Memory B cell (primary cell): ENCODE measurements around the gene SLC12A9.
A peak's percentile ranks its signal among the peaks of the same experiment; 100 is the strongest.
"Not testable (repeated sequence)": the region's sequence is repeated elsewhere in the genome, so short reads cannot be mapped to it uniquely, and the experiment has no call there.

Experiments
- ATAC-seq: fragments of 150-1000 bp; cut with Tn5 transposase; 2 replicates; pipeline ENCODE4 v1.10.0; 2021; ENCODE audit warnings: low read depth, mild to moderate bottlenecking, moderate library complexity
- DNase-seq, 2 donors: peaks; one replicate each; pipeline ENCODE4 v3.0.0; 2022; ENCODE audit warnings: low spot score in 2 of 2
- H3K27ac Mint-ChIP-seq: one replicate; pipeline ENCODE4 v1.8.0; 2022; ENCODE audit warnings: mild to moderate bottlenecking, moderate library complexity, mixed read lengths
- H3K27me3 Mint-ChIP-seq: one replicate; pipeline ENCODE4 v1.8.0; 2022; ENCODE audit warnings: mixed read lengths
- H3K36me3 Mint-ChIP-seq: one replicate; pipeline ENCODE4 v1.8.0; 2022; ENCODE audit warnings: mild to moderate bottlenecking, mixed read lengths
- H3K4me1 Mint-ChIP-seq: one replicate; pipeline ENCODE4 v1.8.0; 2022; ENCODE audit warnings: mixed read lengths
- H3K4me3 Mint-ChIP-seq: one replicate; pipeline ENCODE4 v1.8.0; 2022; ENCODE audit warnings: mild to moderate bottlenecking, moderate library complexity, mixed read lengths
- H3K9me3 Mint-ChIP-seq: one replicate; pipeline ENCODE4 v1.8.0; 2022; ENCODE audit warnings: mixed read lengths

Gene SLC12A9

GRCh38 chr7:100832281-100832633, 20.3 kb upstream of the SLC12A9 start:
- no peak overlapping the region for H3K4me3 Mint-ChIP-seq
- H3K27ac Mint-ChIP-seq = no peak overlapping the region
- no peaks in the 10 kb centered on the region for H3K9me3 Mint-ChIP-seq
- no peak for ATAC-seq
- H3K27me3 Mint-ChIP-seq = peaks cover 11% of the 10 kb centered on the region
- peaks cover 13% of the 10 kb centered on the region for H3K4me1 Mint-ChIP-seq
- DNase-seq = no peak
- peaks cover 2% of the 10 kb centered on the region for H3K36me3 Mint-ChIP-seq

GRCh38 chr7:100835903-100836811, 16.4 kb upstream of the SLC12A9 start:
- ATAC-seq (no peak), DNase-seq (no peak)
- Mint-ChIP-seq H3K4me1 (peaks cover 5% of the 10 kb centered on the region), H3K27ac (no peak overlapping the region), H3K9me3 (no peaks in the 10 kb centered on the region), H3K36me3 (peaks cover 2% of the 10 kb centered on the region), H3K27me3 (no peaks in the 10 kb centered on the region), H3K4me3 (peak overlapping the region; percentile 52)

- no peak for ATAC-seq
Observed at GRCh38 chr7:100836812-100837098, 15.8 kb upstream of the SLC12A9 start.

GRCh38 chr7:100837099-100837836, 15.2 kb upstream of the SLC12A9 start:
- peak overlapping the region; percentile 45 for H3K27ac Mint-ChIP-seq
- H3K27me3 Mint-ChIP-seq = no peaks in the 10 kb centered on the region
- H3K36me3 Mint-ChIP-seq = peaks cover 2% of the 10 kb centered on the region
- ATAC-seq = peak; percentile 100
- peak; percentile 48 to 53 for DNase-seq
- no peaks in the 10 kb centered on the region for H3K9me3 Mint-ChIP-seq
- H3K4me1 Mint-ChIP-seq = peaks cover 5% of the 10 kb centered on the region
- peak overlapping the region; percentile 83 for H3K4me3 Mint-ChIP-seq

More at GRCh38 chr7:100836812-100837098, 15.8 kb upstream of the SLC12A9 start:
- Mint-ChIP-seq H3K4me3 (peak overlapping the region; percentile 83), H3K4me1 (peaks cover 5% of the 10 kb centered on the region), H3K27me3 (no peaks in the 10 kb centered on the region), H3K36me3 (peaks cover 2% of the 10 kb centered on the region), H3K9me3 (no peaks in the 10 kb centered on the region), H3K27ac (no peak overlapping the region)
- DNase-seq = no peak

GRCh38 chr7:100839361-100839760, 13.2 kb upstream of the SLC12A9 start:
- H3K27ac Mint-ChIP-seq = no peak overlapping the region
- no peaks in the 10 kb centered on the region for H3K9me3 Mint-ChIP-seq
- no peak overlapping the region for H3K4me3 Mint-ChIP-seq
- H3K36me3 Mint-ChIP-seq = peaks cover 2% of the 10 kb centered on the region
- DNase-seq (no peak), ATAC-seq (no peak)
- H3K27me3 Mint-ChIP-seq = no peaks in the 10 kb centered on the region
- peaks cover 5% of the 10 kb centered on the region for H3K4me1 Mint-ChIP-seq

GRCh38 chr7:100840470-100841100, 11.9 kb upstream of the SLC12A9 start:
- no peak overlapping the region for H3K27ac Mint-ChIP-seq
- no peak overlapping the region for H3K4me3 Mint-ChIP-seq
- no peak for DNase-seq
- peaks cover 4% of the 10 kb centered on the region for H3K4me1 Mint-ChIP-seq
- no peaks in the 10 kb centered on the region for H3K27me3 Mint-ChIP-seq
- no peaks in the 10 kb centered on the region for H3K9me3 Mint-ChIP-seq
- ATAC-seq = no peak
- H3K36me3 Mint-ChIP-seq = peaks cover 1% of the 10 kb centered on the region

GRCh38 chr7:100847360-100847759, 5.2 kb upstream of the SLC12A9 start:
- Mint-ChIP-seq H3K27ac (no peak overlapping the region), H3K4me3 (no peak overlapping the region), H3K36me3 (no peaks in the 10 kb centered on the region), H3K9me3 (no peaks in the 10 kb centered on the region), H3K4me1 (peaks cover 3% of the 10 kb centered on the region), H3K27me3 (no peaks in the 10 kb centered on the region)
- no peak for ATAC-seq
- no peak for DNase-seq

GRCh38 chr7:100854146-100854895, 1.8 kb downstream of the SLC12A9 start:
- H3K36me3 Mint-ChIP-seq = peaks cover 11% of the 10 kb centered on the region
- H3K27ac Mint-ChIP-seq = no peak overlapping the region
- no peaks in the 10 kb centered on the region for H3K27me3 Mint-ChIP-seq
- H3K4me1 Mint-ChIP-seq = peaks cover 16% of the 10 kb centered on the region
- peak overlapping the region; percentile 17 for H3K4me3 Mint-ChIP-seq
- H3K9me3 Mint-ChIP-seq = no peaks in the 10 kb centered on the region
- DNase-seq = no peak
- no peak for ATAC-seq

- not testable (repeated sequence) for H3K9me3 Mint-ChIP-seq, H3K27ac Mint-ChIP-seq, H3K4me3 Mint-ChIP-seq, ATAC-seq, DNase-seq, H3K27me3 Mint-ChIP-seq
- Mint-ChIP-seq H3K4me1 (peaks cover 18% of the 10 kb centered on the region), H3K36me3 (peaks cover 15% of the 10 kb centered on the region)
Observed at GRCh38 chr7:100854899-100855298, 2.4 kb downstream of the SLC12A9 start.

GRCh38 chr7:100855515-100855914, 3.0 kb downstream of the SLC12A9 start:
- Mint-ChIP-seq H3K27ac (no peak overlapping the region), H3K36me3 (peaks cover 19% of the 10 kb centered on the region), H3K4me1 (peaks cover 18% of the 10 kb centered on the region), H3K27me3 (no peaks in the 10 kb centered on the region), H3K4me3 (no peak overlapping the region), H3K9me3 (no peaks in the 10 kb centered on the region)
- DNase-seq (no peak), ATAC-seq (no peak)

- Mint-ChIP-seq H3K4me3 (no peak overlapping the region), H3K27me3 (no peaks in the 10 kb centered on the region), H3K4me1 (peaks cover 18% of the 10 kb centered on the region), H3K36me3 (peaks cover 23% of the 10 kb centered on the region), H3K27ac (peak overlapping the region; percentile 32), H3K9me3 (no peaks in the 10 kb centered on the region)
- no peak for ATAC-seq
- DNase-seq = no peak
Observed at GRCh38 chr7:100856871-100857282, 4.4 kb downstream of the SLC12A9 start.

GRCh38 chr7:100859856-100860255, 7.3 kb downstream of the SLC12A9 start:
- H3K4me3 Mint-ChIP-seq = no peak overlapping the region
- H3K36me3 Mint-ChIP-seq = peaks cover 36% of the 10 kb centered on the region
- ATAC-seq = no peak
- no peak for DNase-seq
- H3K27ac Mint-ChIP-seq = peak overlapping the region; percentile 10
- H3K9me3 Mint-ChIP-seq = no peaks in the 10 kb centered on the region
- H3K27me3 Mint-ChIP-seq = no peaks in the 10 kb centered on the region
- H3K4me1 Mint-ChIP-seq = peaks cover 9% of the 10 kb centered on the region

- H3K4me1 Mint-ChIP-seq = peaks cover 4% of the 10 kb centered on the region
- H3K36me3 Mint-ChIP-seq = peaks cover 33% of the 10 kb centered on the region
- no peaks in the 10 kb centered on the region for H3K9me3 Mint-ChIP-seq
- DNase-seq = no peak
- no peaks in the 10 kb centered on the region for H3K27me3 Mint-ChIP-seq
- H3K27ac Mint-ChIP-seq = peak overlapping the region; percentile 10
- no peak for ATAC-seq
- H3K4me3 Mint-ChIP-seq = no peak overlapping the region
Observed at GRCh38 chr7:100860702-100861615, 8.4 kb downstream of the SLC12A9 start.
